ENCODE data around the gene CC2D2A.

CC2D2A gene

DNA sequence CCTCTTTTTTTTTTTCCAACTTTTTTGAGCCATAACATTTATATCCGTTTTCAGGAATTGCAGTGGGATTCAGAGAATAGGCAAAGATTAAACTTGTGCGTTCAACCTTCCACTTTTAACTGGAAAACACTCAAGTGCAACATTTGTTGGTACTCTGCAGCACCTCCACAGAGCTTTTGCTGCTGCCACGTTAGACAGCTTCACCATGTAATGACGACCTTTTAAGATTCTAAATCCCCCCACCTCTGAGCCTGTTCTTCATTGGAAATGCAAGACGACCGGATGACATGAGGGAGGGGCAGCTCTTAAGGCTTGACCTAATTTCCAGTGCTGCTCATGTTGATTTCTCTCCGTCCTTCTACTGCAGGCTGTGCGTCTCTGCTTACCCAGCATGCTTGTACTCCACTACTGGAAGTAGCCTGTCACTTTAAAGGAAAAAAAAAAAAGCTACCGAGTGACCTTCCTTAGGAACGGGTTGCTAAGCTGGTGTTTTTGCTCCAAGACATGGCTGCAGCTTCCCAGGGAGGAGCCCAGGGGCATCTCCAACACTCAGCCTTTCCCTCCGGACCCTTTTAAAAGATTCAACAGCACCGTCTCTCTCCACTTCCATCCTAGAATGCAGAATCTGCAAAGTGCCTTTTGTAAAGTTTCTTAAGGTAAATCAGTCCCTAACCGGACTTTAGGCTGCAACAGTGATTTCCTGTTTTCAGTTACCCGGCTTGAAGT is at the start of gene CC2D2A:
Gene CC2D2A (plus strand): TSS at position 481 of the 726 bp plus-strand sequence. CDS start 6,051 bp downstream, outside the sequence.
- DNase-seq, result peak; percentile 76

GRCh38 chr4:15420642-15421041 is 49.0 kb upstream of the CC2D2A start:
- DNase-seq, result no peak

DNA sequence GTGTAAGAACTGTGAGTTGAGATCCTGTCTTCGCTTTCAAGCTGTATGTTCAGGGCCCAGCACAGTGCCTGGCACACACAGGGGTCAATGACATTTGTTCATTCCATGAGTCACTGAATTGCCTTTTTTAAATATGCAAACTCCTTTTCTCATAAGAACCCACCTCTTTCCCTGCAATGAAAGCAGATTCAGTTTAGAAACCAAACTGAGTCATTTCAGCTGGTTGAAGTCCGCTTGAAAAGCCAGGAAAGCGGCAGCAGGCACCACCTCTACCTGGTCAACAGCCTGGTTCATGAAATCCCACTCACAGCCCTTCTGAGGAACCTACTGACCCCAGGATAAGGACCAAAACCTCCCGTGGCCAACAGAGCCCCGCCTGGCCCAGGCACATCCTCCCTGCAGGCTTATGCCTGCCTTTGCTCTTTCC is 46.4 kb upstream of the CC2D2A start:
- no peak for DNase-seq

DNA sequence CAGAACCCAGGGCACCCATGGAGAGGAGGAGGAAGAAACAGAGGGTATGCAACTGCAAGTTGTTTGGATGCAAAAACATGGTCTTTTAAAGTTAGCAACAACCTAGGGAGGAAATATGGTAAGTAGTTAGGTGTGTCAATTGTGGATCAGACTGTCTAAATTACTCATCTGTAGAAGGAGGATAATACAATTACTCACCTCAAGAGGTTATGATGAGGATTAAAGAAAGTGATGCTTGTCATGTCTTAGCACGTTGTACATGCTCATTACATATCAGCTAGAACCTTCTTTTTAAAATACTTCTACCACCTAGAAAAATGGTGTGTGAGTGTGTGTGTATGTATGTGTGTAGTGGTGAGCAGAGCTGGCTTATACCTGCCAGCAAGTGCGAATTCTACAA is 44.2 kb upstream of the CC2D2A start:
- no peak for DNase-seq

DNA sequence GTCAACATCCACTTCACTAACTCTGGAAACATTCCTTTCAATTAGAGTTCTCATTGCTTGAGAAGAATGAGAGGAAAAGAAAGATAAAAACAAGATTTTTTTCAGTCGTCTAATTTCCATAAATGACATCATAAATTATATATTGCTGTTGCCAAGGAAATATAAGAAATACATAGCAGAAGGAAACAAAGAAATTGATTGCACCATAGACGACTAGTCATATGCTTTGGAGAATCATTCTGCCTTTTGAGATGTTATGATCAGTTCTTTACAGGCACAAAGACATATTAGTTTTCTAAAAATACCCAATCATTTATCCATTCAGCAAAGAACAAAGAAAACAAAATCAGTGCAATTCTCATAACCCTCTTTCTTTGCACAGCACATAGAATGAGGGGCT is 42.5 kb upstream of the CC2D2A start:
- DNase-seq, result no peak

DNA sequence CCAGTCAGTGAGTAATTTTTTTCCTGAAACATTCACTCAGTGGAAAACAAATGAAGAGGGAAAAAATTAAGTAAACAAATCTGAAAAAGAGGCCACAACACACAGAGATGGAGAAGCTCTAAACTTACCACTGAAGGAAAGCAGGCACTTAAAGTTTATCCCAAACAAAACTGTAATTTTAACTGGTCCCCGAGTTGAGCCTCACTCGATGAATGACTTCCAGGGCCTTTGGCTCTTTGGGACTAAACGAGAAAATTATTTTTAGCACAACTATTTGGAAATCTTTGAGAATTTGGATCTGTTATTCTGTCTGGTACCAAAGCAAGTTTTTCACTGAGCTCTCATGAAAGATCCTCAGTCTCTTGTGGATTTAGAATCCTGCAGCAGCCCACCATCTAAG is 42.0 kb upstream of the CC2D2A start, which contains the start of gene C1QTNF7:
Gene C1QTNF7 (plus strand): TSS at position 333 of the 400 bp plus-strand sequence. CDS start 7,711 bp downstream, outside the sequence.
- no peak for DNase-seq

DNA sequence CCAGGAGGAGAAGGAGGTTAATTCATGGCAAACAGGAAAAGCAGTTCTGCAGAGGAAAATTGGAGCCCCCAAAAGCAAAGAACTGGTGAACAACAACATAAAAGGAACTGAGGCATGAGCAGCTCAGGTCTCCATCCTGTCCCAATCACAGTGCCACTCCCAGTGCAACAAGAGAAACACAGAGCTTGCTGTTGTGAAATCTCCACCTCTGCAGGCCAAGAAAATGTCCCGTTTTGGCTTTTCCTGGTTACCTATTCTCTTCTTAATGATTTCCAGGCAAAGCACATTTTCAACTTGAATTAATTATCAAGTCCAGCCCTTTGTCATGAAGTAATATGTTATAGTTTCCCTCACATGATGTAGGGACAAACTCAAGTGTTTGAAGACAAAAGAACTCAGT is 41.1 kb upstream of the CC2D2A start:
- DNase-seq, result no peak

GRCh38 chr4:15434091-15434490 is 35.6 kb upstream of the CC2D2A start:
- no peak for DNase-seq

DNA sequence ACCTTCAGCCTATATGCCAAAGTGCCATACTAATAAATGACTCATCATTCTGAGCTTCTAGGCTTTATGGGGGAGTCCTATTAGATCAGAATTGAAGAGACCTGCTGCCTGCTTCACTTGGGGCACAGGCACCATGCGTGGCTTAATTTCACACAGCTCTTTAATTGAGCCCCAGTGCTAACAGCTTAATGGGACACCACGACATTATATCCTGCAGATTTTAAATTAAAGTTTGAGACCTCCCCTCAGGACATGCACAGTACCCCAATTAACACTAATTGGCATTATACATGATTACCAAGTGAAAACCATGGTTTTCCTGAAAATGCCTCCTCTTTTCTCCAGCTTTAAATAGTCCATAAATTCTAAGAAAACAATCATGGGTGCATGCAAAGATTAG is 35.0 kb upstream of the CC2D2A start:
- DNase-seq, result no peak

GRCh38 chr4:15436513-15436912 is 33.2 kb upstream of the CC2D2A start:
- DNase-seq, result no peak

- DNase-seq, result no peak
Measured at GRCh38 chr4:15438939-15439524, 30.6 kb upstream of the CC2D2A start.

DNA sequence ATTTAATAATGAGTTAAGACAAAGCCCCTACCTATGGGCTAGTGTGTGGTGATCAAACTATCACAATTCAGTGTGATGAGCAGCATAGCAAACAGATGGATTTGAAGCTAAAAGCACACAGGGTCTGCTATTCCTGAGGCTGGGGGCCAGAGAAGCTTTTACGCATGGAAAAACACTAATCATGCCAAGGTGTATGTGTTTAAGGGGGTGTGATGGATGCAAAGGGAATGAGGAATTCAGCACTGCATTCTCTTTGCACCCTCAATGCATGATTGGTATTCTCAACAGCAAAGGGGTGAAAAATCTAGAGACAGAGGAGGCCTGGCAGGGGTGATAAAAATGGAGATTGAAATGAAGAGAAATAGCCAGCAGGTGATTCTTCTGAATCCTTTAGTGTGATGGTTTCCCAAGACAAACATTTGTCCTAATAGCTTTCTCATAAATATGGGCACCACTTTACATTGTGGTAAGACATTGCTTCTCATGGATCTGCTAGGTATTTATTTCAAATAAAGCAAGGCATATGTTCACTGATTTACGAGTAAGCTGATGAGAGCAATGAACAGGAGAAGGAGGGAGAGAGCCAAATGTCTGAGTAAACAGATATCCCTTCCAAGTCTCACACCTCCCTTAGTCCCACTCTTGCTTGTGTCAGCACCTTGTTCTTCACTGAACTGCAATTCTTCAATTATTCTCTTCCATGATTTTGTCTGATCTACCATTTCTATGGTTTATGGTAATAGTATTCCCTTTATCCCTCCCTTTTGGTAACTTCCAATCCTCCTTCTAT is 26.1 kb upstream of the CC2D2A start:
- no peak for DNase-seq

DNA sequence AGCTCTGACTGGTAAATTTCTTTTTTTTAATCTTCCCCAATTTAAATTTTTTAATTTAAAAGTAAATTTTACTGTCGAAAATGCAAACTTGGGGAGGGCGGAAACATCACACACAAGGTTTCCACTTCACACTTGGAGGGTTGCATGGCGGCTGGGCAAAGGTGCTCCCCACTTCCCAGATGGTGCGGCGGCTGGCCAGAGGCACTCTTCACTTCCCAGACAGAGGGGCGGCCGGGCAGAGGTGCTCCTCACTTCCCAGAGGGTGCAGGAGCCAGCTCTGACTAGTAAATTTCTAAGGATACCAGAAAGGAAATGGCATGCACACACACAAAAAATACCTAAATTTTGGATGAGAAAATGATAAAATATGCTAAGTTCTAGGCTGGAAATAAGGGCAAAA is 25.4 kb upstream of the CC2D2A start:
- DNase-seq, result no peak

DNA sequence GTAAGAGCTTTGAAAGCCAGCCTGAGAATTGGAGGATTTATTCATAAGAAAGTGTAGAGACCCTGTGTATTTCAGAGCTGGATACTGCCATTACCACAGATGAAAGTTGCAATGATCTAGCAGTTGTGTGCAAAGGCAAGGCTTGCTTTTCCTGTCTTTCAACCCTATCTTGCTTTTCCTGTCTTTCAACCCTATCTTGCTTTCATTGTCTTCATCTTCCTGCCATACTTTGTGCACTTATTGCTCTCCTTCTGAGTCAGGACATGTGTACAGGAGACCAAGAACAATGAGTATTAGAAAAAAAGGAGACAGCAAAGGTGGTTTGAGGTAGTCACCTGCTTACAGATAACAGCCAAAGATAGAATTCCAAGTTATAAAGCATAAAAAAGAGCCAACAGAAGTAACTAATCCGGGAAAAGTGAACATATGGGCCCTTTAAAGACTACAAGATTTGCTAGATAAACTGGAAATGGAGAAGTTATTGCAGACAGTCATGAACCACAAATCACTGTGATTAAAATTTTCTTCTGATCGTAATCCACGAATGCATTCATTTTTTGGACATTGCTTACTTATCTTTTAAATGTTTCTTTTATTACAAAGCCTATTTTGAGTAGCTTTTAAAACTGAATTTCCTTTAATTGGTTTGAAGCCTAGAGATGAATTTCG is 24.7 kb upstream of the CC2D2A start:
- no peak for DNase-seq

DNA sequence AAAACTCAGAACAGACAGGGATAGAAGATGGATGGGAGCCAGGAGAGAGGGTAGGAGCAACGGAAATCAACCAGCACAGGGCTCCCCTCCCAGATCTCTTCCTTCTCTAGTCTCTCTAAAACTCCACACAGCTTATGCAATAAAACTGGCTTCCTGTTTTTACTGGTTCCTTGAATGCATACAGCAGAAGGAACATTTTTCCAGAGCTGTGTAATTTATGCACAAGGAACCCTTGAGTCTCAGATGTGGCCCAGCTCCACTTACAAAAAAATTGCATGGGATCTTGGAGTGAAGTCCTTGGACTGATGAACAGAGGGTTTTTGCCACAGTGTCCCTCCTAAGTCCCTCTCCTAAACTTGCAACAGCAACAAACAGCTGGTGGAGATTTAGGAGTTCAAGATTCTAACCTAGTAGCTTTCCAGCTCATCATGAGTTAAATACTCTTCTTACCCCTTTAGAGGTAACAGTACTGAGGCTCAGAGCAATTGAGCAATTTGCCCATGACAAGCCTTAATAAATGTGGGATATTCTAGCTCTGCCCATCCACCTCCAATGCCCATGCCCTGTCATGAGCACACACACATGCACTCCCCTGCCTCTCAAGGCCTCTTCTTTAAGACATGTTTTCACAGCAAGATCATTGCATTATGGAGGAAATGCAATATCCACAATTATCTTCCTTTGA is 18.4 kb upstream of the CC2D2A start:
- peak; percentile 70 for DNase-seq

GRCh38 chr4:15451866-15452765 is 17.6 kb upstream of the CC2D2A start:
- DNase-seq, result peak; percentile 88

- DNase-seq, result no peak
Measured at GRCh38 chr4:15455290-15455689, 14.4 kb upstream of the CC2D2A start.

GRCh38 chr4:15457406-15458201 is 12.1 kb upstream of the CC2D2A start:
- peak; percentile 77 for DNase-seq

- DNase-seq, result no peak
Measured at GRCh38 chr4:15458616-15459015, 11.1 kb upstream of the CC2D2A start.

GRCh38 chr4:15459706-15460105 is 10.0 kb upstream of the CC2D2A start:
- DNase-seq, result no peak

DNA sequence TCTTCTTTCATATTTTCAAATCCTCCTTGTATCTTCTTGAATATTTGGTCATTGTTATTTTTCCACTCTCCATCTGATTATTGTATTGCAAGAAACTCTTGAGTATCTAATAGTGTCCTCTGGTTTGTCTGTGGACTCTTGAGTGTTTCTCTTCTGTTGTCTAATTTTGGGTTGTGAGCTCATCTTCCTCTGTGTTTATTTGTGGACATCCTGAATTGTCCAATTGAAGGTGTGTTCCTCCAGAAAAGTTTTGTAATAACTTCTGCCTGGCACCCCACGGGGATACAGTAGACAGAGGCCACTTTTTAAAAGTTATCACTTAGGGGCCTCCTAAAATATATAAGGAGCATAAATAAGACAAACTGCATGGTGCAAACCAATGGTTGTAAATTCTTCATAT is 3.1 kb upstream of the CC2D2A start:
- DNase-seq, result no peak

All from kidney glomerular epithelial cell (primary cell).